Measurements from ENCODE around the gene TSHZ1. TPM values are rescaled to one million over a fixed set of nuclear protein-coding genes. Genes with fewer than 3 reads are reported as not detected.

TSHZ1 gene
- total and polyA plus RNA-seq, 10 donors: 4.1 to 26.4 (median 18.2) TPM

- intact Hi-C loops (cut with DNase I; ENCODE audit: low total_unique reads): no loop called here
- Histone ChIP-seq H3K36me3 (no peaks in the 10 kb centered on the region), H3K4me1 (peaks cover 22 to 100% (median 52%) of the 10 kb centered on the region in 6 donors), H3K9me3 (no peaks in the 10 kb centered on the region), H3K27me3 (replicated peaks in 1 of 7) (no peaks in the 10 kb centered on the region), H3K27ac (peak overlapping the region in 4 of 8 donors; percentile 11 to 43 (median 19)), H3K4me3 (no peak overlapping the region)
- no peak for TF ChIP-seq POLR2AphosphoS5 (IDR thresholded peaks at IDR 0.05)
- TF ChIP-seq CTCF (IDR thresholded peaks at IDR 0.05 in 8 of 11, conservative IDR thresholded peaks at IDR 0.05 in 3 of 11): no peak
- no peak for TF ChIP-seq POLR2A (IDR thresholded peaks at IDR 0.05)
- WGBS, 5 donors: 76 to 92% (median 82%) methylated on average over 1 of the region's 1 CpG
- DNase-seq: no peak
Observed at GRCh38 chr18:75221397-75221796, 10.8 kb downstream of the TSHZ1 start.

GRCh38 chr18:75221897-75222296, 11.3 kb downstream of the TSHZ1 start:
- Histone ChIP-seq H3K9me3 (no peaks in the 10 kb centered on the region), H3K4me1 (peaks cover 23 to 100% (median 52%) of the 10 kb centered on the region in 6 donors), H3K36me3 (no peaks in the 10 kb centered on the region), H3K4me3 (no peak overlapping the region), H3K27me3 (replicated peaks in 1 of 7) (no peaks in the 10 kb centered on the region), H3K27ac (peak overlapping the region in 2 of 8 donors; percentile 12 to 31)
- intact Hi-C loops (cut with DNase I; ENCODE audit: low total_unique reads): no loop called here
- WGBS, 5 donors: 43 to 70% (median 57%) methylated on average over 7 of the region's 7 CpGs
- DNase-seq: no peak
- TF ChIP-seq POLR2A (IDR thresholded peaks at IDR 0.05) (no peak), CTCF (IDR thresholded peaks at IDR 0.05 in 8 of 11, conservative IDR thresholded peaks at IDR 0.05 in 3 of 11) (no peak), POLR2AphosphoS5 (IDR thresholded peaks at IDR 0.05) (no peak)

- DNase-seq: no peak
- intact Hi-C loops (cut with DNase I; ENCODE audit: low total_unique reads): no loop called here
- H3K27me3 ChIP-seq (replicated peaks in 1 of 7): no peaks in the 10 kb centered on the region
- peaks cover 25 to 100% (median 53%) of the 10 kb centered on the region in 6 donors for H3K4me1 ChIP-seq
- no peaks in the 10 kb centered on the region for H3K36me3 ChIP-seq
- 83 to 92% (median 88%) methylated on average over 10 of the region's 10 CpGs for WGBS, 5 donors
- H3K27ac ChIP-seq: peak overlapping the region in 1 of 8 donors; percentile 31
- H3K4me3 ChIP-seq: no peak overlapping the region
- TF ChIP-seq POLR2A (IDR thresholded peaks at IDR 0.05) (no peak), CTCF (IDR thresholded peaks at IDR 0.05 in 8 of 11, conservative IDR thresholded peaks at IDR 0.05 in 3 of 11) (no peak), POLR2AphosphoS5 (IDR thresholded peaks at IDR 0.05) (no peak)
- H3K9me3 ChIP-seq: no peaks in the 10 kb centered on the region
Observed at GRCh38 chr18:75222407-75222806, 11.8 kb downstream of the TSHZ1 start.

GRCh38 chr18:75223687-75224347, 13.2 kb downstream of the TSHZ1 start:
- Histone ChIP-seq H3K27me3 (replicated peaks in 1 of 7) (no peaks in the 10 kb centered on the region), H3K36me3 (no peaks in the 10 kb centered on the region), H3K27ac (no peak overlapping the region), H3K9me3 (no peaks in the 10 kb centered on the region), H3K4me1 (peaks cover 25 to 100% (median 55%) of the 10 kb centered on the region in 6 donors), H3K4me3 (no peak overlapping the region)
- no peak for TF ChIP-seq POLR2A (IDR thresholded peaks at IDR 0.05)
- TF ChIP-seq POLR2AphosphoS5 (IDR thresholded peaks at IDR 0.05): no peak
- TF ChIP-seq CTCF (IDR thresholded peaks at IDR 0.05 in 8 of 11, conservative IDR thresholded peaks at IDR 0.05 in 3 of 11): no peak
- WGBS, 5 donors: 73 to 83% (median 77%) methylated on average over 9 of the region's 9 CpGs
- intact Hi-C loops (cut with DNase I; ENCODE audit: low total_unique reads): no loop called here
- no peak for DNase-seq

All from spleen (tissue), 11 donors.